ENCODE data around the gene LGI2. TPM values are rescaled to one million over a fixed set of nuclear protein-coding genes. Genes with fewer than 3 reads are reported as not detected.

LGI2 gene
- total and polyA plus RNA-seq, 2 experiments from 2014 or later, result 0.63 to 8.0 TPM

DNA sequence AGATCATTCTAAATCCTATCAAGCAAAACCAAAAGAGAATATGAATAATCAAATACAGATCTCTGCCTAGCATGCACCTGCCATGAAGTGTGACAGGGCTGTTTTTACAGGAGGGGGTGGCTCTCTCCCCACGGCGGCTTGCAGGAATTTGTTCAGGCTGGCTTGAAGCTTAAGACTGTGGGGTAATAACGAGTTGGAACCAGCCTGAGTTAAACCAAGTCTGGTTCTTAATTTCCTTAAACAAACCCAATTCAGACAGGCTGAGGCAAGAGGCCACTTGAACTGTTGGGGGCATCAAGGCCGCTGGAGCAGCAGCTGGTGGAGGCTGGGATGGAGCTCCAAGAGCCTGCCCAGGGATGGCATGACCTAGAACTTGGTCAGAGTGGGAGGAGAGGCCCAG, 45.1 kb upstream of the LGI2 start (continued):
- TF ChIP-seq, protein P1, sequence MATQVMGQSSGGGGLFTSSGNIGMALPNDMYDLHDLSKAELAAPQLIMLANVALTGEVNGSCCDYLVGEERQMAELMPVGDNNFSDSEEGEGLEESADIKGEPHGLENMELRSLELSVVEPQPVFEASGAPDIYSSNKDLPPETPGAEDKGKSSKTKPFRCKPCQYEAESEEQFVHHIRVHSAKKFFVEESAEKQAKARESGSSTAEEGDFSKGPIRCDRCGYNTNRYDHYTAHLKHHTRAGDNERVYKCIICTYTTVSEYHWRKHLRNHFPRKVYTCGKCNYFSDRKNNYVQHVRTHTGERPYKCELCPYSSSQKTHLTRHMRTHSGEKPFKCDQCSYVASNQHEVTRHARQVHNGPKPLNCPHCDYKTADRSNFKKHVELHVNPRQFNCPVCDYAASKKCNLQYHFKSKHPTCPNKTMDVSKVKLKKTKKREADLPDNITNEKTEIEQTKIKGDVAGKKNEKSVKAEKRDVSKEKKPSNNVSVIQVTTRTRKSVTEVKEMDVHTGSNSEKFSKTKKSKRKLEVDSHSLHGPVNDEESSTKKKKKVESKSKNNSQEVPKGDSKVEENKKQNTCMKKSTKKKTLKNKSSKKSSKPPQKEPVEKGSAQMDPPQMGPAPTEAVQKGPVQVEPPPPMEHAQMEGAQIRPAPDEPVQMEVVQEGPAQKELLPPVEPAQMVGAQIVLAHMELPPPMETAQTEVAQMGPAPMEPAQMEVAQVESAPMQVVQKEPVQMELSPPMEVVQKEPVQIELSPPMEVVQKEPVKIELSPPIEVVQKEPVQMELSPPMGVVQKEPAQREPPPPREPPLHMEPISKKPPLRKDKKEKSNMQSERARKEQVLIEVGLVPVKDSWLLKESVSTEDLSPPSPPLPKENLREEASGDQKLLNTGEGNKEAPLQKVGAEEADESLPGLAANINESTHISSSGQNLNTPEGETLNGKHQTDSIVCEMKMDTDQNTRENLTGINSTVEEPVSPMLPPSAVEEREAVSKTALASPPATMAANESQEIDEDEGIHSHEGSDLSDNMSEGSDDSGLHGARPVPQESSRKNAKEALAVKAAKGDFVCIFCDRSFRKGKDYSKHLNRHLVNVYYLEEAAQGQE (IDR thresholded peaks at IDR 0.05; ENCODE audit: unreplicated experiment), result no peak
- TF ChIP-seq ZNF114 (CRISPR knock-in tag; IDR thresholded peaks at IDR 0.05), result no peak

GRCh38 chr4:25075129-25075528, 44.4 kb upstream of the LGI2 start:
- no peak overlapping the region for H3K27ac Mint-ChIP-seq
- peaks cover 7% of the 10 kb centered on the region for H3K4me1 ChIP-seq (ENCODE audit: insufficient read depth)
- no peaks in the 10 kb centered on the region for H3F3A ChIP-seq (replicated peaks; ENCODE audit: low read depth)
- no peaks in the 10 kb centered on the region for H4K20me1 ChIP-seq (replicated peaks; ENCODE audit: insufficient read depth)
- H3K79me2 ChIP-seq (replicated peaks; ENCODE audit: insufficient read depth), result no peaks in the 10 kb centered on the region
- H3K9me2 ChIP-seq (ENCODE audit: insufficient read depth), result no peaks in the 10 kb centered on the region
- H3K4me3 Mint-ChIP-seq, result no peak overlapping the region
- ATAC-seq (peak; percentile 84), DNase-seq (ENCODE audit: low spot score) (no peak)
- no peak overlapping the region for H3K27ac ChIP-seq (ENCODE audit: low read depth)
- no peaks in the 10 kb centered on the region for H3K36me3 Mint-ChIP-seq (ENCODE audit: low read depth)
- no peaks in the 10 kb centered on the region for H3K27me3 ChIP-seq (ENCODE audit: insufficient read depth)
- no peaks in the 10 kb centered on the region for H3K36me3 ChIP-seq (ENCODE audit: insufficient read depth)
- H3K27me3 Mint-ChIP-seq (ENCODE audit: insufficient read depth, low read depth, poor library complexity), result peaks cover 2% of the 10 kb centered on the region
- H3K4me2 ChIP-seq, result no peak overlapping the region
- peaks cover 7% of the 10 kb centered on the region for H3K4me1 Mint-ChIP-seq
- peaks cover 10% of the 10 kb centered on the region; the same call in 1 of the 3 replicates for H3K9me3 Mint-ChIP-seq
- peak overlapping the region; percentile 84; the same call in 1 of the 2 replicates for H2AFZ ChIP-seq
- H3K4me3 ChIP-seq, result no peak overlapping the region
- TF ChIP-seq ZNF331 (CRISPR knock-in tag; IDR thresholded peaks at IDR 0.05; ENCODE audit: low read depth) (no peak), NANOG (IDR thresholded peaks at IDR 0.05; ENCODE audit: borderline replicate concordance) (no peak), ZNF114 (CRISPR knock-in tag; IDR thresholded peaks at IDR 0.05) (no peak), CTCF (conservative IDR thresholded peaks at IDR 0.05; ENCODE audit: low read depth in 2 of 2) (no peak), JUNB (IDR thresholded peaks at IDR 0.05; ENCODE audit: unreplicated experiment) (no peak), STAT1 (IDR thresholded peaks at IDR 0.05; ENCODE audit: unreplicated experiment) (no peak), EZH2 (IDR thresholded peaks at IDR 0.05; ENCODE audit: low read depth, unreplicated experiment) (no peak), EZH2phosphoT487 (IDR thresholded peaks at IDR 0.05; ENCODE audit: unreplicated experiment) (no peak)
- TF ChIP-seq, protein P1 (IDR thresholded peaks at IDR 0.05; ENCODE audit: unreplicated experiment), result no peak
- TF ChIP-seq, protein P2, sequence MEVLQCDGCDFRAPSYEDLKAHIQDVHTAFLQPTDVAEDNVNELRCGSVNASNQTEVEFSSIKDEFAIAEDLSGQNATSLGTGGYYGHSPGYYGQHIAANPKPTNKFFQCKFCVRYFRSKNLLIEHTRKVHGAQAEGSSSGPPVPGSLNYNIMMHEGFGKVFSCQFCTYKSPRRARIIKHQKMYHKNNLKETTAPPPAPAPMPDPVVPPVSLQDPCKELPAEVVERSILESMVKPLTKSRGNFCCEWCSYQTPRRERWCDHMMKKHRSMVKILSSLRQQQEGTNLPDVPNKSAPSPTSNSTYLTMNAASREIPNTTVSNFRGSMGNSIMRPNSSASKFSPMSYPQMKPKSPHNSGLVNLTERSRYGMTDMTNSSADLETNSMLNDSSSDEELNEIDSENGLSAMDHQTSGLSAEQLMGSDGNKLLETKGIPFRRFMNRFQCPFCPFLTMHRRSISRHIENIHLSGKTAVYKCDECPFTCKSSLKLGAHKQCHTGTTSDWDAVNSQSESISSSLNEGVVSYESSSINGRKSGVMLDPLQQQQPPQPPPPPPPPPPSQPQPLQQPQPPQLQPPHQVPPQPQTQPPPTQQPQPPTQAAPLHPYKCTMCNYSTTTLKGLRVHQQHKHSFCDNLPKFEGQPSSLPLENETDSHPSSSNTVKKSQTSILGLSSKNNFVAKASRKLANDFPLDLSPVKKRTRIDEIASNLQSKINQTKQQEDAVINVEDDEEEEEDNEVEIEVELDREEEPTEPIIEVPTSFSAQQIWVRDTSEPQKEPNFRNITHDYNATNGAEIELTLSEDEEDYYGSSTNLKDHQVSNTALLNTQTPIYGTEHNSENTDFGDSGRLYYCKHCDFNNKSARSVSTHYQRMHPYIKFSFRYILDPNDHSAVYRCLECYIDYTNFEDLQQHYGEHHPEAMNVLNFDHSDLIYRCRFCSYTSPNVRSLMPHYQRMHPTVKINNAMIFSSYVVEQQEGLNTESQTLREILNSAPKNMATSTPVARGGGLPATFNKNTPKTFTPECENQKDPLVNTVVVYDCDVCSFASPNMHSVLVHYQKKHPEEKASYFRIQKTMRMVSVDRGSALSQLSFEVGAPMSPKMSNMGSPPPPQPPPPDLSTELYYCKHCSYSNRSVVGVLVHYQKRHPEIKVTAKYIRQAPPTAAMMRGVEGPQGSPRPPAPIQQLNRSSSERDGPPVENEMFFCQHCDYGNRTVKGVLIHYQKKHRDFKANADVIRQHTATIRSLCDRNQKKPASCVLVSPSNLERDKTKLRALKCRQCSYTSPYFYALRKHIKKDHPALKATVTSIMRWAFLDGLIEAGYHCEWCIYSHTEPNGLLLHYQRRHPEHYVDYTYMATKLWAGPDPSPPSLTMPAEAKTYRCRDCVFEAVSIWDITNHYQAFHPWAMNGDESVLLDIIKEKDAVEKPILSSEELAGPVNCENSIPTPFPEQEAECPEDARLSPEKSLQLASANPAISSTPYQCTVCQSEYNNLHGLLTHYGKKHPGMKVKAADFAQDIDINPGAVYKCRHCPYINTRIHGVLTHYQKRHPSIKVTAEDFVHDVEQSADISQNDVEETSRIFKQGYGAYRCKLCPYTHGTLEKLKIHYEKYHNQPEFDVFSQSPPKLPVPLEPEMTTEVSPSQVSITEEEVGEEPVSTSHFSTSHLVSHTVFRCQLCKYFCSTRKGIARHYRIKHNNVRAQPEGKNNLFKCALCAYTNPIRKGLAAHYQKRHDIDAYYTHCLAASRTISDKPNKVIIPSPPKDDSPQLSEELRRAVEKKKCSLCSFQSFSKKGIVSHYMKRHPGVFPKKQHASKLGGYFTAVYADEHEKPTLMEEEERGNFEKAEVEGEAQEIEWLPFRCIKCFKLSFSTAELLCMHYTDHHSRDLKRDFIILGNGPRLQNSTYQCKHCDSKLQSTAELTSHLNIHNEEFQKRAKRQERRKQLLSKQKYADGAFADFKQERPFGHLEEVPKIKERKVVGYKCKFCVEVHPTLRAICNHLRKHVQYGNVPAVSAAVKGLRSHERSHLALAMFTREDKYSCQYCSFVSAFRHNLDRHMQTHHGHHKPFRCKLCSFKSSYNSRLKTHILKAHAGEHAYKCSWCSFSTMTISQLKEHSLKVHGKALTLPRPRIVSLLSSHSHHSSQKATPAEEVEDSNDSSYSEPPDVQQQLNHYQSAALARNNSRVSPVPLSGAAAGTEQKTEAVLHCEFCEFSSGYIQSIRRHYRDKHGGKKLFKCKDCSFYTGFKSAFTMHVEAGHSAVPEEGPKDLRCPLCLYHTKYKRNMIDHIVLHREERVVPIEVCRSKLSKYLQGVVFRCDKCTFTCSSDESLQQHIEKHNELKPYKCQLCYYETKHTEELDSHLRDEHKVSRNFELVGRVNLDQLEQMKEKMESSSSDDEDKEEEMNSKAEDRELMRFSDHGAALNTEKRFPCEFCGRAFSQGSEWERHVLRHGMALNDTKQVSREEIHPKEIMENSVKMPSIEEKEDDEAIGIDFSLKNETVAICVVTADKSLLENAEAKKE (CRISPR knock-in tag; IDR thresholded peaks at IDR 0.05), result no peak
